OCI-LY1 (cell line): ENCODE results near the gene MAPKBP1.
"Not testable (repeated sequence)": the region's sequence is repeated elsewhere in the genome, so short reads cannot be mapped to it uniquely, and the experiment has no call there.

Source experiments
- H2AFZ ChIP-seq: fragments of 200-600 bp; sonication (generic), shearing (Covaris generic); 2 replicates; pipeline ENCODE4 v1.6.0; 2014; ENCODE audit warnings: antibody characterized with exemption, mild to moderate bottlenecking, low read length
- H3F3A ChIP-seq: fragments of 200-600 bp; sonication (generic), shearing (Covaris generic); 2 replicates; pipeline ENCODE4 v1.6.0; 2014; ENCODE audit warnings: mild to moderate bottlenecking, antibody characterized with exemption, low read length, moderate library complexity; ENCODE audit not compliant: insufficient read depth
- H3K27ac ChIP-seq: fragments of 200-600 bp; sonication (generic); 2 replicates; pipeline ENCODE4 v1.5.1; 2014; ENCODE audit warnings: low read length, mixed run types, mild to moderate bottlenecking, low read depth; ENCODE audit not compliant: poor library complexity, severe bottlenecking
- H3K27me3 ChIP-seq: fragments of 200-600 bp; sonication (generic); 2 replicates; pipeline ENCODE4 v1.6.0; 2014; ENCODE audit warnings: antibody characterized with exemption, mild to moderate bottlenecking, low read length, moderate library complexity; ENCODE audit not compliant: insufficient read depth
- H3K36me3 ChIP-seq: fragments of 200-600 bp; sonication (generic); 2 replicates; pipeline ENCODE4 v1.6.1; 2014; ENCODE audit warnings: mild to moderate bottlenecking, antibody characterized with exemption, low read length, moderate library complexity, mixed read lengths; ENCODE audit not compliant: insufficient read depth
- H3K4me1 ChIP-seq: fragments of 200-600 bp; sonication (generic); 2 replicates; pipeline ENCODE4 v1.5.1; 2014; ENCODE audit warnings: mild to moderate bottlenecking, low read length, moderate library complexity; ENCODE audit not compliant: insufficient read depth, severe bottlenecking
- H3K4me2 ChIP-seq: fragments of 200-600 bp; sonication (generic), shearing (Covaris generic); 2 replicates; pipeline ENCODE4 v1.6.1; 2014; ENCODE audit warnings: low read length
- H3K4me3 ChIP-seq: fragments of 200-600 bp; sonication (generic); 2 replicates; pipeline ENCODE4 v1.5.1; 2014; ENCODE audit warnings: low read length, low read depth, mild to moderate bottlenecking, mixed read lengths; ENCODE audit not compliant: poor library complexity, severe bottlenecking
- H3K79me2 ChIP-seq: fragments of 200-600 bp; shearing (Covaris generic); 2 replicates; pipeline ENCODE4 v1.6.1; 2016; ENCODE audit warnings: mixed run types, low read length, mixed read lengths; ENCODE audit not compliant: insufficient read depth
- H3K9ac ChIP-seq: fragments of 200-600 bp; sonication (generic), shearing (Covaris generic); 2 replicates; pipeline ENCODE4 v1.6.1; 2014; ENCODE audit warnings: mild to moderate bottlenecking, low read length, mixed read lengths
- H3K9me2 ChIP-seq: fragments of 200-600 bp; sonication (generic), shearing (Covaris generic); 2 replicates; pipeline ENCODE4 v1.6.1; 2014; ENCODE audit warnings: low read depth, mild to moderate bottlenecking, low read length, mixed read lengths
- H3K9me3 ChIP-seq: fragments of 200-600 bp; shearing (Covaris generic); 2 replicates; pipeline ENCODE4 v1.6.1; 2014; ENCODE audit warnings: low read length, mixed read lengths
- H4K20me1 ChIP-seq: fragments of 200-600 bp; sonication (generic), shearing (Covaris generic); 2 replicates; pipeline ENCODE4 v1.6.0; 2016; ENCODE audit warnings: mild to moderate bottlenecking, low read length; ENCODE audit not compliant: insufficient read depth
- EZH2 ChIP-seq: fragments of 200-600 bp; sonication (generic), shearing (Covaris generic); IDR thresholded peaks from 2 replicates; pipeline ENCODE4 v1.8.0; 2017; ENCODE audit warnings: borderline replicate concordance, mixed run types, mild to moderate bottlenecking, antibody characterized with exemption, low read length, moderate library complexity, mixed read lengths
- TF ChIP-seq, protein P1 (sequence below): fragments of 200-600 bp; sonication (generic), shearing (Covaris generic); IDR thresholded peaks from 2 replicates; pipeline ENCODE4 v1.5.1; 2017; ENCODE audit warnings: mild to moderate bottlenecking, antibody characterized with exemption, low read length, moderate library complexity, mixed read lengths

Gene MAPKBP1

DNA sequence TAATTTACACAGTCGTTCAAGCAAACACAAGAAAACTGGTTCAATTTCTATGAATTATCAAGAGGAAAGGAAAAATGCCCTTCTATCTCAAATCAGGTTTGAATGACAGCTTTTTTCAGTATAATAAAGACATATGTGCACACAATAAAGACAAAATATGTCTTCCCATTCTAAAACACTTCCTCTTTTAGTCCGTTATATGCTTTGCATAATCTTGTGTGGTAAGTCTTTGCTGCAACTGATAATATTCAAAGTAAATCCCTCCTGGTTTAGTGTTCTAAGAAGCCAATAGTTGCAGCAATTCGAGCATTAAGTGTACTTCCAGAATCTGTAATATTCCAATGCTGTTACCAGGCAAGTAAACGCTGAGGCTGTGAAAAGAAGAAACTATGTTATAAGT lies 43.7 kb upstream of the MAPKBP1 start:
- Histone ChIP-seq H3K9me2 (no peaks in the 10 kb centered on the region), H4K20me1 (no peaks in the 10 kb centered on the region), H3K4me2 (peak overlapping the region; percentile 34; the same call in 1 of the 2 replicates), H3K27me3 (no peaks in the 10 kb centered on the region), H2AFZ (no peak overlapping the region), H3K9ac (no peak overlapping the region), H3K79me2 (no peaks in the 10 kb centered on the region; the same call in 1 of the 2 replicates), H3K9me3 (no peaks in the 10 kb centered on the region), H3K4me3 (no peak overlapping the region), H3F3A (no peaks in the 10 kb centered on the region), H3K27ac (peak overlapping the region; percentile 50), H3K4me1 (peaks cover 12% of the 10 kb centered on the region), H3K36me3 (peaks cover 58% of the 10 kb centered on the region)
- TF ChIP-seq, protein P1, sequence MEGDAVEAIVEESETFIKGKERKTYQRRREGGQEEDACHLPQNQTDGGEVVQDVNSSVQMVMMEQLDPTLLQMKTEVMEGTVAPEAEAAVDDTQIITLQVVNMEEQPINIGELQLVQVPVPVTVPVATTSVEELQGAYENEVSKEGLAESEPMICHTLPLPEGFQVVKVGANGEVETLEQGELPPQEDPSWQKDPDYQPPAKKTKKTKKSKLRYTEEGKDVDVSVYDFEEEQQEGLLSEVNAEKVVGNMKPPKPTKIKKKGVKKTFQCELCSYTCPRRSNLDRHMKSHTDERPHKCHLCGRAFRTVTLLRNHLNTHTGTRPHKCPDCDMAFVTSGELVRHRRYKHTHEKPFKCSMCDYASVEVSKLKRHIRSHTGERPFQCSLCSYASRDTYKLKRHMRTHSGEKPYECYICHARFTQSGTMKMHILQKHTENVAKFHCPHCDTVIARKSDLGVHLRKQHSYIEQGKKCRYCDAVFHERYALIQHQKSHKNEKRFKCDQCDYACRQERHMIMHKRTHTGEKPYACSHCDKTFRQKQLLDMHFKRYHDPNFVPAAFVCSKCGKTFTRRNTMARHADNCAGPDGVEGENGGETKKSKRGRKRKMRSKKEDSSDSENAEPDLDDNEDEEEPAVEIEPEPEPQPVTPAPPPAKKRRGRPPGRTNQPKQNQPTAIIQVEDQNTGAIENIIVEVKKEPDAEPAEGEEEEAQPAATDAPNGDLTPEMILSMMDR: no peak
- TF ChIP-seq EZH2: no peak

- no peak overlapping the region for H3K9ac ChIP-seq
- peaks cover 70% of the 10 kb centered on the region for H3K36me3 ChIP-seq
- no peaks in the 10 kb centered on the region for H3K9me3 ChIP-seq
- H4K20me1 ChIP-seq: no peaks in the 10 kb centered on the region
- H3K4me3 ChIP-seq: no peak overlapping the region
- H3K4me1 ChIP-seq: peaks cover 12% of the 10 kb centered on the region
- H3K4me2 ChIP-seq: no peak overlapping the region
- TF ChIP-seq EZH2: no peak
- no peak overlapping the region for H3K27ac ChIP-seq
- no peaks in the 10 kb centered on the region for H3K9me2 ChIP-seq
- no peaks in the 10 kb centered on the region for H3F3A ChIP-seq
- H2AFZ ChIP-seq: no peak overlapping the region
- H3K27me3 ChIP-seq: no peaks in the 10 kb centered on the region
- no peaks in the 10 kb centered on the region for H3K79me2 ChIP-seq
These were observed 41.8 kb upstream of the MAPKBP1 start for GRCh38 chr15:41732483-41732882.

GRCh38 chr15:41734079-41734478 lies 40.2 kb upstream of the MAPKBP1 start:
- Histone ChIP-seq H3K4me3 (no peak overlapping the region), H3K4me2 (no peak overlapping the region), H2AFZ (no peak overlapping the region), H3K9me2 (no peaks in the 10 kb centered on the region), H4K20me1 (no peaks in the 10 kb centered on the region), H3K27ac (no peak overlapping the region), H3K9me3 (no peaks in the 10 kb centered on the region), H3K9ac (no peak overlapping the region), H3F3A (no peaks in the 10 kb centered on the region), H3K27me3 (no peaks in the 10 kb centered on the region), H3K4me1 (peaks cover 12% of the 10 kb centered on the region), H3K79me2 (no peaks in the 10 kb centered on the region), H3K36me3 (peaks cover 75% of the 10 kb centered on the region)
- TF ChIP-seq, protein P1: no peak
- no peak for TF ChIP-seq EZH2

GRCh38 chr15:41735046-41735445 lies 39.2 kb upstream of the MAPKBP1 start:
- Histone ChIP-seq H3K4me3 (no peak overlapping the region), H4K20me1 (no peaks in the 10 kb centered on the region), H3K79me2 (no peaks in the 10 kb centered on the region), H3K27me3 (no peaks in the 10 kb centered on the region), H3K9me3 (no peaks in the 10 kb centered on the region), H3F3A (no peaks in the 10 kb centered on the region), H3K9me2 (no peaks in the 10 kb centered on the region), H3K9ac (no peak overlapping the region), H3K4me2 (no peak overlapping the region), H2AFZ (no peak overlapping the region), H3K27ac (no peak overlapping the region), H3K36me3 (peaks cover 78% of the 10 kb centered on the region), H3K4me1 (peaks cover 9% of the 10 kb centered on the region)
- TF ChIP-seq, protein P1: no peak
- no peak for TF ChIP-seq EZH2

DNA sequence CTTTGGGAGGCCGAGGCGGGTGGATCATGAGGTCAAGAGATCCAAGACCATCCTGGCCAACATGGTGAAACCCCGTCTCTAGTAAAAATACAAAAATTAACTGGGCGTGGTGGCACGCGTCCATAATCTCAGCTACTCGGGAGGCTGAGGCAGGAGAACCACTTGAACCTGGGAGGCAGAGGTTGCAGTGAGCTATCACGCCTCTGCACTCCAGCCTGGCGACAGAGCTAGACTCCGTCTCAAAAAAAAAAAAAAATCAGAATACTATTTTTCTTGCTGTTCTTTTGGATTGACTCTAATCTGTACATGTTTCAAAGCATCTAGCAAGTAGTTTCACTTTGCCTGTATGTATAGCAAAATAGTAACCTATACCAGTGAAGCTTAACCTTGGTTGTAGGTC lies 38.8 kb upstream of the MAPKBP1 start:
- H3K4me2 ChIP-seq, H3K9ac ChIP-seq, H3K4me3 ChIP-seq, H3K9me2 ChIP-seq, H3F3A ChIP-seq, H4K20me1 ChIP-seq, H3K27me3 ChIP-seq, H3K27ac ChIP-seq, H3K4me1 ChIP-seq, H2AFZ ChIP-seq, H3K79me2 ChIP-seq, H3K9me3 ChIP-seq: not testable (repeated sequence)
- peaks cover 75% of the 10 kb centered on the region for H3K36me3 ChIP-seq
